Fibroblast of skin of left biceps (primary cell): ENCODE data around the gene LCP2.
A peak's percentile ranks its signal among the peaks of the same experiment; 100 is the strongest.
"Not testable (repeated sequence)": the region's sequence is repeated elsewhere in the genome, so short reads cannot be mapped to it uniquely, and the experiment has no call there.

Experiments used
- DNase-seq, 2 experiments: peaks; one replicate each; pipeline ENCODE4 v3.0.0-alpha.2; 2013; ENCODE audit warnings: low read depth in 2 of 2

Gene LCP2

GRCh38 chr5:170248931-170249227 is 48.7 kb downstream of the LCP2 start:
- not testable (repeated sequence) for DNase-seq

- no peak for DNase-seq
These were observed 49.2 kb downstream of the LCP2 start for GRCh38 chr5:170248172-170248930.

- no peak for DNase-seq
These were observed 50.2 kb downstream of the LCP2 start for GRCh38 chr5:170247363-170247762.

- DNase-seq: no peak
These were observed 51.3 kb downstream of the LCP2 start for GRCh38 chr5:170246126-170246870.

GRCh38 chr5:170245436-170245835 is 52.1 kb downstream of the LCP2 start:
- DNase-seq: not testable (repeated sequence)

- DNase-seq: no peak
These were observed 59.0 kb downstream of the LCP2 start for GRCh38 chr5:170238456-170239196.

- DNase-seq: no peak
These were observed 61.4 kb downstream of the LCP2 start for GRCh38 chr5:170235876-170236864.

- DNase-seq: no peak
These were observed 64.2 kb downstream of the LCP2 start for GRCh38 chr5:170233358-170233892.

GRCh38 chr5:170232786-170233185 is 64.8 kb downstream of the LCP2 start, which contains the start of gene C5orf58:
Gene C5orf58, plus strand, starts transcription at chr5:170232985. Its CDS starts 1,992 bp downstream, at chr5:170234977.
- no peak for DNase-seq

GRCh38 chr5:170228762-170229435 is 68.7 kb downstream of the LCP2 start:
- no peak for DNase-seq

GRCh38 chr5:170226661-170227060 is 70.9 kb downstream of the LCP2 start:
- no peak for DNase-seq

GRCh38 chr5:170226129-170226615 is 71.4 kb downstream of the LCP2 start:
- no peak for DNase-seq

GRCh38 chr5:170225326-170226128 is 72.0 kb downstream of the LCP2 start:
- DNase-seq: peak in 1 of 2 experiments; percentile 18

- no peak for DNase-seq
These were observed 73.7 kb downstream of the LCP2 start for GRCh38 chr5:170223906-170224305.

- DNase-seq: no peak
These were observed 74.2 kb downstream of the LCP2 start for GRCh38 chr5:170223360-170223759.

GRCh38 chr5:170221327-170221741 is 76.2 kb downstream of the LCP2 start:
- DNase-seq: no peak

GRCh38 chr5:170220191-170220590 is 77.4 kb downstream of the LCP2 start:
- no peak for DNase-seq

GRCh38 chr5:170219615-170220014 is 78.0 kb downstream of the LCP2 start:
- peak; percentile 29 to 40 for DNase-seq

- no peak for DNase-seq
These were observed 78.9 kb downstream of the LCP2 start for GRCh38 chr5:170218726-170219125.
